HG03139 (cell line): ENCODE results near the gene TPST2.

Experiments
- ATAC-seq: cut with Tn5 transposase; IDR thresholded peaks from one replicate; pipeline ENCODE4 v1.9.1; 2021; ENCODE audit not compliant: unreplicated experiment

Gene TPST2

GRCh38 chr22:26581026-26581425 is 8.9 kb downstream of the TPST2 start:
- ATAC-seq, result no peak

- no peak for ATAC-seq
Observed at GRCh38 chr22:26580240-26580962, 9.5 kb downstream of the TPST2 start.

GRCh38 chr22:26579331-26579886 is 10.5 kb downstream of the TPST2 start:
- ATAC-seq, result no peak

DNA sequence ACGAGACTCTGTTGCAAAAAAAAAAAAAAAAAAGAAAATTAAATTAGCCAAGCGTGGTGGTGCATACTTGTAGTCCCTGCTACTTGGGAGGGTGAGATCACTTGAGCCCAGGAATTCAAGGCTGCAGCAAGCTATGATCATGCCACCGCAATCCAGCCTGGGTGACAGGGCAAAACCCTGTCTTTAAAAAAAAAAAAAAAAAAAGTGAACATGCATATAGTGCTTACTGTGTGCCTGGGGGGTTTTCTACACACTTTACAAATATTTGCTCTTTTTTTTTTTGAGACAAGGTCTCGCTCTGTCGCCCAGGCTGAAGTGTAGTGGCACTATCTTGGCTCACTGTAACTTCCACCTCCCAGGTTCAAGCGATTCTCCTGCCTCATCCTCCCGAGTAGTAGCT is 12.9 kb downstream of the TPST2 start:
- no peak for ATAC-seq

DNA sequence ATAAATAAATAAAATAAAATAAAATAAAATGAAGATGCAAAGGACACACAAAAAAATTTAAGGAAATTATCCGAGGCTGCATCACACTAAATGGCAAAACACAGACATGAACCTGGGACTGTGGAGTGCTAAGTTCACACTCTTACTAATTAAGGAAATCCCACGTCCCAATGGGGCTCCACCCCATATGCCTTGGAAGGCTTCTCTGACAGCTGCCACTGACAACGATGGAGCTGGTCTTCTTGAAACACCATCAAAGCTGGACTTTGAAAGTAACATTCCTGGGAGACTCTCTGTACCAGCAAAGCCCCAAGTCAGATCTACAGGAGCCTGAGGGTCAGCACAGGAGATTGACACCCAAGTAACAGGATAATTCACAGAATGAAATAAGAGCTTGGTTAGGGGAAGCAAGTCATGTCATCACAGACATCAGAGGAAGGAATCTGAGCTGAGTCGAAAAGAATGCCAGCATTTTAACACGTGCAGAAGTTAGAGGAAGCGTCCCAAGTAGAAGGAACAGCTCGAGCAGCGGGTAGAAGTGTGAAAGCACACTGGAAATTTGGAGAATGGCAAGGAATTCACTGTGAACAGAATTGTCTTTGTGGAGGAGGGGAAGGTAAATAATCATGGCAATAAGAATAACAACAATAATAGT is 13.8 kb downstream of the TPST2 start:
- no peak for ATAC-seq

DNA sequence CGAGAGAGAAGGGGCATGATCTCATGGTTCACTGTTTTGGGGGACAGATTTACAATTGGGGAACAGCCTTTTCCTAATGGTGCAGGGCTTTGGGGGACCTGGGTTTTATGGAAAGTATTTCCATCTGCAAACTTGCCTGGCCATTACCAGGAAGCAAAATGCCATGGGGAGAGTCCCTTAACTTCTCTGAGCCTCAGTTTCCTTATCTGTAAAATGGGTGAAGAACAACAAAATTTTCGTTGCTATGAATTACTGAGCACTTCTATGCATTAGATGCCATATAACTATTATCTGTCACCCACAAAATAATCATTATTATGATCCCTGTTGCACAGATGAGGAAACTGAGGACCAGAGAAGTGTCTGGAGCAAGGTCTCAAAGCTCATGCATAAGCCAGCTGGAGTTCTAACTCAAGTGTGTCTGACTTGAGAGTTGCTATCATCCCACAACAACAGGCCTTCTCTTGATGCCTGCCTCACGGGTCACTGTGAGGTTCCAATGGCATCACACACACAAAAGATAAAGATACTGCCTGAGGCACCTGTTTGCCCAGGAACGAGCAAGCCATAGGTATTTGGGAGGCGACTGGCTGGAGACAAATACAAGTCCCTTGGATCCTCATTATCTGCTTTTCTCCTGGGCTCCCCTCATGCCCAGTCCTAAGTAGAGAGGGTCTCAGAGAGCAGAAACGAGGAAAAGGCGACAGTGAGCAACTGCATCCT is 15.8 kb downstream of the TPST2 start:
- ATAC-seq, result no peak

GRCh38 chr22:26573026-26573662 is 16.8 kb downstream of the TPST2 start:
- ATAC-seq, result no peak

DNA sequence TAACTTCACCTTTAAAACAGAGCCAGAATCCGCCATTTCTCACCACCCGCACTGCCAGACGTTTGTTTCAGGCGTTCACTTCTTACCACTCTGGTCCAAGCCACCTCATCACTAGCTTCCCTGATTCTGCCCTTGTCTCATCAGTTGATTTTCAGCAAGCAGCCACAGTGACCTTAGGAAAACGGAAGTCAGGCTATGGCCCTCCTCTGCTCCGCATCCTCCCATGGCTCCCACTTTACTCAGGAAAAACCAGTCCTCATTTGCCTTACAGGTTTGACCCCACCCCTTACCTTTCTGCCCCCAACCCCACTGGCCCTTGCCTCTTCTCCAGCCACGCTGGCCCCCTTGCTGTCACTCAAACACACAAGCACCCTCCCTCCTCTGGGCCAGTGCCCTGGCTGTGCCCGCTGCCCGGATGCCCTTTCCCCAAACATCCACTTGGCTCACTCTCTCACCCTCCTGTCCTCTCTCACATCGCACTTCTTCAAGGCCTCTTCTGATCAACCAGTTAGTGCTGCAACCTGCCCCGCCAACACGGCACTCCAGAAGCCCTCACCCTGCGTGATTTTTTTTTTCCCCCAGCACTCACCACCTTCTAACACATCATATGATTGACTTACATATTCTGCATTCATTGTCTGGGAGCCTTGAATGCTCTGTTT is 18.9 kb downstream of the TPST2 start:
- no peak for ATAC-seq

DNA sequence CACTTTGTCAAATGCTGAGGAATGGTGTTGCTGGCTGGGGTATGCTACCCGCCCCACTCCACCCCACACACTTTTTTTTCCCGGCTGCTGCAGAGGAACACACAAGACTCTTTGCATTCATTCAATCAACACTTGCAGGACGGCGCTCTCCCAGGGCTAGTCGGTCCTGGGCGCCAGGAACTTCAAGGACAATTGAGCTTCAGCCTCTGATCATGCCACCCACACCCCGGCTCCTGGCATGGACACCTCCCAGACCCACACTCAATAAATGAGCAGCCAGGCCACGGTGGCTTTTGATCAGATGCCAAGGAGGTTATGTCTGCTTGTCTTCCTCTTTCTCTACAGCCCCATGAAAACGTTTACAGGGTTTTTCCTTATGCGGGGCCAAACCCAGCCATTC is 19.8 kb downstream of the TPST2 start:
- ATAC-seq, result no peak

- no peak for ATAC-seq
Observed at GRCh38 chr22:26568207-26568706, 21.7 kb downstream of the TPST2 start.

DNA sequence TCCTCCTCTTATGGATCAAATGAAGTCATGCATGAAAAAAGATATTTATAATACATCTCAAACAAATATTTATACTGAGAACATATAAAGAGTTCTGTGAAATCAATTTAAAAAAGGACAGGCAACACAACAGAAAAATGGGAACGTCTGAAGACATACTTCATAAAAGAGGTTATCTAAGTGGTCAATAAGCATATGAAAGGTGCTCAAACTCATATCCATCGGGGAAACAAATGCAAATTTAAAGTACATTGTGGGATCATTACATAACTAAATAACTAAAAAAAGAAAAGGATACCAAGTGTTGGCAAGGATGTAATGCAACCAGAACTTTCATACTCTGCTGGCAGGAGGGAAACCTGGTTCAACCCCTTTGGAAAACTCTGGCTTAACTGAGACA is 22.3 kb downstream of the TPST2 start:
- no peak for ATAC-seq

DNA sequence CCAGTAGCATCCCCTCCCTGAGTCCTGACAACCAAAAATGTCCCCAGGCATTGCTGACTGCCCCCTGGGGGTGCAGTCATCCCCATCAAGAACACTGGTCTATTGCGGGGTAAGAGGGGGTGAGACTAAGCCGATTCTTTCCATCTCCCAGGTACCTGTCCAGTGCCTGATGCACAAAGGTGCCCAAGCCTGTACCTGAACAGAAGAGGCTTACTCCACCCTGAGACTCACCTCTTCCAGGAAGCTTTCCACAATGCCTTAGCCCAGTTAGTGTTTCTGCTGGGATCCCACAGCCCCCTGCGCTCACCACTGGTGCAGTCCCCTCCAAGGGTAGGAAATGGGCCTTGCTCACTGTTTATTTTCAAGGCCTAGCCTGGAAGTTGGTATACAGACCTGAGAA is 22.9 kb downstream of the TPST2 start:
- no peak for ATAC-seq

DNA sequence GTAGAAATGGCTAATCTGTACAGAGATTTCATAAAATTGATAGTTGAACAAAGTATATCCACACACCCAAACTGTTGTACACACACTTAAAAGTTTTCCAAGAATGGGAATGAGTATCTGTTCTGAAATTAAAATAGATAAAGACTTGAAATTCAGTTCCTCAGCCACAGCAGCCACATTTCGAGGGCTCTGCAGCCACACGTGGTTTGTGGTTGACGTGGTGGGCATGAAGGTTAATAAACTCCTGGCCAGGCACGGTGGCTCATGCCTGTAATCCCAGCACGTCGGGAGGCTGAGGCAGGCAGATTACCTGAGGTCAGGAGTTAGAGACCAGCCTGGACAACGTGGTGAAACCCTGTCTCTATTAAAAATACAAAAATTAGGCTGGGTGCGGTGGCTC is 24.0 kb downstream of the TPST2 start:
- no peak for ATAC-seq

DNA sequence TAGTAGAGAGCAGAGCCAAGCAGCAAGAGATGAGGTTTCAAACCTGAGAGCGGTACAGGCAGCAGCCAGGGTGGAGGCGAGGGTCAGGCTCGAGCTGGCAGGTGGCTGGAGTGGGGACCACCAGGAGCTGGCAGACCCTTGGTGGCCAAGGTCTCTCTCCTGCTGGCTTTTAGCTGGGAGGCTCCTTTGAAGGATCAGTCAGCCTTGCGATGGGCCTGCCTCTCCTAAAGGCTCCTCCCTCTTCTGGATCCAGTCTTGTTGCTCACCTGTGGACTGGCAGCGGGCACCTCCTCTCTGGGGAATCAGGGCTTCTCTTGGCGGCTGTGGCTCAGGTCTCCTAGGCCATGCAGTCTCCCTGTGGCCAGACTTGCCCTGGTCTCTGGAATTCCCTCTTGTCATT is 24.8 kb downstream of the TPST2 start:
- ATAC-seq, result no peak

DNA sequence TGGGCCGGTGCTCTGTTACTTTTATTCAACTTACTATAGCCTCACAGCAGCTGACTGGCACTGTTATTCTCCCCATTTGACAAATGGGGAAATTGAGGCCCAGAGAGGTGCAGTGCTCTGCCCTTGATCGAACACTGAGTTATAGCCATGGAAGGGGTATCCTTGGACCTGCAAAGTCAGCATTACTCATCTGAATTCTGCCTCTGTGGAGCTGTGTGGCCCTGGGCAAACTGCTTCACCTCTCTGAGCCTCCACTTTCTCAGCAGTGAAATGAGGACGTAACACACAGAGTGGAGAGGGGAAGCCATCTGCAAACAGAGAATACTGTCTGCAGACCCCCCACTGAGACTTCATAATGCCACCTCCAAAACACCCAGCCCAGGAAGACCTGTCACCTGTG is 25.3 kb downstream of the TPST2 start:
- no peak for ATAC-seq

- no peak for ATAC-seq
Observed at GRCh38 chr22:26564181-26564580, 25.8 kb downstream of the TPST2 start.

- ATAC-seq, result no peak
Observed at GRCh38 chr22:26563022-26563421, 26.9 kb downstream of the TPST2 start.

GRCh38 chr22:26561756-26562417 is 28.0 kb downstream of the TPST2 start:
- no peak for ATAC-seq

DNA sequence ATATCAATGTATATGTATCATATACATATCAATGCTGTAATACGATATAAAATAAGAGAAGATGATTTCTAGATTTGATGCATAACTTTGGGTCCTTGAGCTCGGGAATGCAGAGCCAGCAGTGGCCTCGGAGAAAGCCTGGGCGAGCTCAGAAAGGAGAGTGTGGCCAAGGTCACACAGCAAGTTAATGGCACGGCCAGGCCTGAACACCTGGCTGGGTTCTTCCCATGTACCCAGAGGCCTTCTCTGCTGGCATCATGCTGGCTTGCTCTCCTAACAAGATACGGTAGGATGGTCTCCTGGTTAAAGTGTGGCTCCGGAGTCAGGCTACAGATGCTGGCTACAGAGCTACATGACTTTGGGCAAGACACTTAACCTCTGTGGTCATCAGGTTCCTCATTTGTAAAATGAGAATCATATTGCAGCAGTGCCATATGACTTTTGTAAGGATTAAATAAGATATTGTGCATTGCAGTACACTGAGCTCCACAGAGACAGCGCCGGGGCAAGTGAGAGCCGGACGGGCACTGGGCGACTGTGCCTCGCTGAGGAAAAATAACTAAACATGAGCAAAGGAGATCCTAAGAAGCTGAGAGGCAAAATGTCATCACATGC is 29.9 kb downstream of the TPST2 start:
- no peak for ATAC-seq
